HG03025 (cell line): ENCODE data around the gene XXYLT1.
"Not testable (repeated sequence)": the region's sequence is repeated elsewhere in the genome, so short reads cannot be mapped to it uniquely, and the experiment has no call there.

Experiments used
- ATAC-seq: cut with Tn5 transposase; IDR thresholded peaks from one replicate; pipeline ENCODE4 v1.9.1; 2021; ENCODE audit warnings: mild to moderate bottlenecking, moderate library complexity; ENCODE audit not compliant: unreplicated experiment, low FRiP score

The XXYLT1 gene

GRCh38 chr3:195187609-195188425, 83.1 kb downstream of the XXYLT1 start:
- ATAC-seq, result no peak

- not testable (repeated sequence) for ATAC-seq
Measured at GRCh38 chr3:195186710-195187047, 84.3 kb downstream of the XXYLT1 start.

GRCh38 chr3:195186041-195186709, 84.8 kb downstream of the XXYLT1 start:
- no peak for ATAC-seq

GRCh38 chr3:195185583-195185982, 85.4 kb downstream of the XXYLT1 start:
- no peak for ATAC-seq

- no peak for ATAC-seq
Measured at GRCh38 chr3:195184716-195185421, 86.1 kb downstream of the XXYLT1 start.

- no peak for ATAC-seq
Measured at GRCh38 chr3:195183071-195183776, 87.7 kb downstream of the XXYLT1 start.

GRCh38 chr3:195182470-195182795, 88.5 kb downstream of the XXYLT1 start:
- ATAC-seq, result no peak

- ATAC-seq, result no peak
Measured at GRCh38 chr3:195181741-195182469, 89.1 kb downstream of the XXYLT1 start.

GRCh38 chr3:195181113-195181498, 89.9 kb downstream of the XXYLT1 start:
- ATAC-seq, result no peak

GRCh38 chr3:195180490-195181112, 90.4 kb downstream of the XXYLT1 start:
- no peak for ATAC-seq

GRCh38 chr3:195179776-195180489, 91.0 kb downstream of the XXYLT1 start:
- no peak for ATAC-seq

- ATAC-seq, result no peak
Measured at GRCh38 chr3:195178124-195178910, 92.6 kb downstream of the XXYLT1 start.

- ATAC-seq, result no peak
Measured at GRCh38 chr3:195177422-195178123, 93.4 kb downstream of the XXYLT1 start.

- no peak for ATAC-seq
Measured at GRCh38 chr3:195176776-195177175, 94.2 kb downstream of the XXYLT1 start.

- no peak for ATAC-seq
Measured at GRCh38 chr3:195175476-195176337, 95.3 kb downstream of the XXYLT1 start.

GRCh38 chr3:195175076-195175475, 95.9 kb downstream of the XXYLT1 start:
- no peak for ATAC-seq

GRCh38 chr3:195173657-195174056, 97.3 kb downstream of the XXYLT1 start:
- no peak for ATAC-seq
